Measurements from ENCODE around the gene XRCC4.

DNA sequence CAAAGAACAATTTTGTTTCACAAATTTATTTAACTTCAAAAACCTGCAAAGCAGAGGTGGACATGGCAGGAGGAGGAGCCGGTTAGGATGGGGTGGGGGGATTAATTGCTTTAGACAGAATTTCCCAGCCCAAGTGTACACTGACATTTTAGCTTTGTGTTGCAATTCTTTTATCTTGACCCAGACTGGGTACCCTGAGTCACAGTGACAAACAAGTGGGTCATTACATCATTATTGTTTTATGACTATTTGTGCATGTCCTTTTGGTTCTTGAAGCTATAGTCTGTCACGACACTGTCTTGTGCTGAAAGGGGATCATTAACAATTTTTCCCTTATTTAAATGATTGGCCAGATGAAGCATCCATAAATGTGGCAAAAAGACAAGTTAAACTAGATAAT is 309.7 kb downstream of the XRCC4 start:
- TF ChIP-seq, protein P1, sequence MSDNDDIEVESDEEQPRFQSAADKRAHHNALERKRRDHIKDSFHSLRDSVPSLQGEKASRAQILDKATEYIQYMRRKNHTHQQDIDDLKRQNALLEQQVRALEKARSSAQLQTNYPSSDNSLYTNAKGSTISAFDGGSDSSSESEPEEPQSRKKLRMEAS (IDR thresholded peaks at IDR 0.05): no peak
- TF ChIP-seq, protein P2, sequence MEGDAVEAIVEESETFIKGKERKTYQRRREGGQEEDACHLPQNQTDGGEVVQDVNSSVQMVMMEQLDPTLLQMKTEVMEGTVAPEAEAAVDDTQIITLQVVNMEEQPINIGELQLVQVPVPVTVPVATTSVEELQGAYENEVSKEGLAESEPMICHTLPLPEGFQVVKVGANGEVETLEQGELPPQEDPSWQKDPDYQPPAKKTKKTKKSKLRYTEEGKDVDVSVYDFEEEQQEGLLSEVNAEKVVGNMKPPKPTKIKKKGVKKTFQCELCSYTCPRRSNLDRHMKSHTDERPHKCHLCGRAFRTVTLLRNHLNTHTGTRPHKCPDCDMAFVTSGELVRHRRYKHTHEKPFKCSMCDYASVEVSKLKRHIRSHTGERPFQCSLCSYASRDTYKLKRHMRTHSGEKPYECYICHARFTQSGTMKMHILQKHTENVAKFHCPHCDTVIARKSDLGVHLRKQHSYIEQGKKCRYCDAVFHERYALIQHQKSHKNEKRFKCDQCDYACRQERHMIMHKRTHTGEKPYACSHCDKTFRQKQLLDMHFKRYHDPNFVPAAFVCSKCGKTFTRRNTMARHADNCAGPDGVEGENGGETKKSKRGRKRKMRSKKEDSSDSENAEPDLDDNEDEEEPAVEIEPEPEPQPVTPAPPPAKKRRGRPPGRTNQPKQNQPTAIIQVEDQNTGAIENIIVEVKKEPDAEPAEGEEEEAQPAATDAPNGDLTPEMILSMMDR (IDR thresholded peaks at IDR 0.05 in 2 of 3, conservative IDR thresholded peaks at IDR 0.05 in 1 of 3; ENCODE audit: borderline replicate concordance in 1 of 3, insufficient read depth in 1 of 3, low read depth in 2 of 3, low read length in 2 of 3): no peak
- TF ChIP-seq, protein P3, sequence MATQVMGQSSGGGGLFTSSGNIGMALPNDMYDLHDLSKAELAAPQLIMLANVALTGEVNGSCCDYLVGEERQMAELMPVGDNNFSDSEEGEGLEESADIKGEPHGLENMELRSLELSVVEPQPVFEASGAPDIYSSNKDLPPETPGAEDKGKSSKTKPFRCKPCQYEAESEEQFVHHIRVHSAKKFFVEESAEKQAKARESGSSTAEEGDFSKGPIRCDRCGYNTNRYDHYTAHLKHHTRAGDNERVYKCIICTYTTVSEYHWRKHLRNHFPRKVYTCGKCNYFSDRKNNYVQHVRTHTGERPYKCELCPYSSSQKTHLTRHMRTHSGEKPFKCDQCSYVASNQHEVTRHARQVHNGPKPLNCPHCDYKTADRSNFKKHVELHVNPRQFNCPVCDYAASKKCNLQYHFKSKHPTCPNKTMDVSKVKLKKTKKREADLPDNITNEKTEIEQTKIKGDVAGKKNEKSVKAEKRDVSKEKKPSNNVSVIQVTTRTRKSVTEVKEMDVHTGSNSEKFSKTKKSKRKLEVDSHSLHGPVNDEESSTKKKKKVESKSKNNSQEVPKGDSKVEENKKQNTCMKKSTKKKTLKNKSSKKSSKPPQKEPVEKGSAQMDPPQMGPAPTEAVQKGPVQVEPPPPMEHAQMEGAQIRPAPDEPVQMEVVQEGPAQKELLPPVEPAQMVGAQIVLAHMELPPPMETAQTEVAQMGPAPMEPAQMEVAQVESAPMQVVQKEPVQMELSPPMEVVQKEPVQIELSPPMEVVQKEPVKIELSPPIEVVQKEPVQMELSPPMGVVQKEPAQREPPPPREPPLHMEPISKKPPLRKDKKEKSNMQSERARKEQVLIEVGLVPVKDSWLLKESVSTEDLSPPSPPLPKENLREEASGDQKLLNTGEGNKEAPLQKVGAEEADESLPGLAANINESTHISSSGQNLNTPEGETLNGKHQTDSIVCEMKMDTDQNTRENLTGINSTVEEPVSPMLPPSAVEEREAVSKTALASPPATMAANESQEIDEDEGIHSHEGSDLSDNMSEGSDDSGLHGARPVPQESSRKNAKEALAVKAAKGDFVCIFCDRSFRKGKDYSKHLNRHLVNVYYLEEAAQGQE (IDR thresholded peaks at IDR 0.05; ENCODE audit: low read depth): no peak
- TF ChIP-seq POLR2A (IDR thresholded peaks at IDR 0.05; ENCODE audit: borderline replicate concordance, extremely low read depth, insufficient read depth, insufficient read length): no peak
